B cell (primary cell): Measurements from ENCODE around the gene SLC19A1.

Experiments used
- CTCF ChIP-seq: fragments of 200-600 bp; IDR thresholded peaks from one replicate; pipeline ENCODE4 v1.8.0; 2022; ENCODE audit warnings: antibody characterized with exemption, mild to moderate bottlenecking
- EZH2 ChIP-seq: IDR thresholded peaks from 2 replicates; pipeline ENCODE4 v1.6.1; 2012; ENCODE audit warnings: borderline replicate concordance, low read depth, mild to moderate bottlenecking, moderate library complexity, low read length; ENCODE audit not compliant: insufficient read depth, poor library complexity, severe bottlenecking

- TF ChIP-seq CTCF = no peak
- TF ChIP-seq EZH2 = no peak
These were observed 3.0 kb downstream of the SLC19A1 start for GRCh38 chr21:45539046-45539795.
